GM08714 (cell line): ENCODE data around the gene MYO9A.

Source experiments
- H3K4me3 ChIP-seq: fragments of 200-500 bp; sonication (Bioruptor generic); 2 replicates; pipeline ENCODE4 v1.5.1; 2014; ENCODE audit warnings: mild to moderate bottlenecking, low read length, inconsistent platforms
- ZNF274 ChIP-seq: IDR thresholded peaks from 2 replicates; pipeline ENCODE4 v1.6.1; 2012; ENCODE audit warnings: mild to moderate bottlenecking, low read depth, low read length

Gene MYO9A

DNA sequence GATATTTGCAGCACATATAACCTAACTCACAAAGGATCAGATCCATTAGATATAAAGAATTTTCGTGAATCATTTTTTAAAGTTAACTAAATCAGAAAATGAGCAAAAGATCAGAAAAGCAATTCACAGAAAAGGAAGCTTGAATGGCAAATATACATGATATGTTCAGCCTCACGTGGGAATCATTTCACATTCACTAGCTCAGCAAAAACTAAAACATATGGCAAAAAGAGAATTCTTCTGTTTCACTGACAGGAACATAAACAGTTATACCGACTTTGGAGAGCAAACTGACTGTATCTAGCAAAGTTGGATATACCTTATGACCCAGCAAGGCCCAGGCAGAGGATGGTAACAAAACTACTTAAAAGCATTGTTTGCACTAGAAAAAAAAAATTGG, 341.6 kb downstream of the MYO9A start:
- H3K4me3 ChIP-seq = no peak overlapping the region
- no peak for TF ChIP-seq ZNF274

DNA sequence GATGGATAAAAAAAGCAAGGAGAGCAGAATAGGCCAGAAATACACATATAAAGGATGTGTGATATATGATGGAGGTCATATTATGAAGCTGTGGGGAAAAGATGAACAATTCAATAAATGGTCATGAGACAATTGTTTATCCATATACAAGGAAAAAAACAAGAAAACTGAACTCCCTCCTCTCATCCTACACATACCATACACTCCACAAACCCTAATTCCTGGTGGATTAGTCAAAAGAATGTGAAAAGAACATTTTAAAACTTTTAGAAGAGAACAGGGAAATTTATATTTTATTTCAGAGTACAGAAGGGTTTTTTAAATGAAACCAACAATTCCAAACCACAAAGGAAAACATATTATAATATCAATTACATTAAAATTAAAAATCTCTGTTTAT, 342.1 kb downstream of the MYO9A start:
- no peak for TF ChIP-seq ZNF274
- H3K4me3 ChIP-seq = no peak overlapping the region

- no peak overlapping the region for H3K4me3 ChIP-seq
- no peak for TF ChIP-seq ZNF274
Observed at GRCh38 chr15:71773206-71773859, 344.6 kb downstream of the MYO9A start.
